ENCODE data around the gene BTN2A1. TPM values are rescaled to one million over a fixed set of nuclear protein-coding genes. Genes with fewer than 3 reads are reported as not detected.

Gene BTN2A1
- total and polyA plus RNA-seq, 10 of the 15 experiments (the other 5 are each of a cell fraction or from before 2014, with no cell fraction given) = 8.2 to 28.0 (median 15.8) TPM

DNA sequence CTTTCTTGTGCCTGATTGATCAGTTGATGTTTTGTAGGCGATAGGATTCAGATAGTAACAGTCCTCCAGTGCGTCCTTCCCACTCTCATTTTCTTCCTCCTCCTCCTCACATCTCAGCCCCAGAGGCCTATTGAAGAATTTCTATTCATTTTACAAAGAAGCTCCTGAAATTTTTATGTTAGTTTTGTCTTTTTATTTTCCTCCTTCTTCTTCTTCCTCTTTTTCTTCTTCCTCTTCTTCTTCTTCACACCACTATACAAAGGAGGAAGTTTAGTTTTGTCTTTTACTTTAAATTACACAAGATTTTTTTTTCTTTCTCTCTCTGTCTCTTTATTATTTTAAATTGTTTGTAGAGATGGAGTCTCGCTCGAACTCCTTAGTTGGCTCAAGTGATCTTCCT is 19.1 kb downstream of the BTN2A1 start:
- ChIA-PET SMC1A (ENCODE audit: uncharacterized antibody, unreplicated experiment) (interaction anchor here (0.7 to 2.0 kb wide), 12 partner anchors 8 to 136 kb away, joined by 3 to 11 read pairs (median 4); no protein-coding TSS in a partner anchor), CTCF (interaction anchor here (1.1 to 1.5 kb wide), 3 partner anchors 93 to 702 kb away, joined by 3 to 4 read pairs (median 3); no protein-coding TSS in a partner anchor), RAD21 (ENCODE audit: unreplicated experiment) (interaction anchor here (1.0 kb wide), 1 partner anchor 111 kb away, joined by 3 read pairs; no protein-coding TSS in a partner anchor), POLR2A (interaction anchor here (1.4 to 5.1 kb wide), 2 partner anchors 13 to 31 kb away, joined by 9 to 38 read pairs; no protein-coding TSS in a partner anchor)
- TF ChIP-seq FOS (IDR thresholded peaks at IDR 0.05; ENCODE audit: borderline replicate concordance, extremely low read depth, insufficient read length) (no peak), SUPT20H (IDR thresholded peaks at IDR 0.05; ENCODE audit: borderline replicate concordance, control insufficient read depth, low read depth, low read length) (no peak), CBX5 (IDR thresholded peaks at IDR 0.05; ENCODE audit: low read depth) (no peak), CHD1 (IDR thresholded peaks at IDR 0.05; ENCODE audit: low read depth, low read length) (no peak)
- TF ChIP-seq, protein P1, sequence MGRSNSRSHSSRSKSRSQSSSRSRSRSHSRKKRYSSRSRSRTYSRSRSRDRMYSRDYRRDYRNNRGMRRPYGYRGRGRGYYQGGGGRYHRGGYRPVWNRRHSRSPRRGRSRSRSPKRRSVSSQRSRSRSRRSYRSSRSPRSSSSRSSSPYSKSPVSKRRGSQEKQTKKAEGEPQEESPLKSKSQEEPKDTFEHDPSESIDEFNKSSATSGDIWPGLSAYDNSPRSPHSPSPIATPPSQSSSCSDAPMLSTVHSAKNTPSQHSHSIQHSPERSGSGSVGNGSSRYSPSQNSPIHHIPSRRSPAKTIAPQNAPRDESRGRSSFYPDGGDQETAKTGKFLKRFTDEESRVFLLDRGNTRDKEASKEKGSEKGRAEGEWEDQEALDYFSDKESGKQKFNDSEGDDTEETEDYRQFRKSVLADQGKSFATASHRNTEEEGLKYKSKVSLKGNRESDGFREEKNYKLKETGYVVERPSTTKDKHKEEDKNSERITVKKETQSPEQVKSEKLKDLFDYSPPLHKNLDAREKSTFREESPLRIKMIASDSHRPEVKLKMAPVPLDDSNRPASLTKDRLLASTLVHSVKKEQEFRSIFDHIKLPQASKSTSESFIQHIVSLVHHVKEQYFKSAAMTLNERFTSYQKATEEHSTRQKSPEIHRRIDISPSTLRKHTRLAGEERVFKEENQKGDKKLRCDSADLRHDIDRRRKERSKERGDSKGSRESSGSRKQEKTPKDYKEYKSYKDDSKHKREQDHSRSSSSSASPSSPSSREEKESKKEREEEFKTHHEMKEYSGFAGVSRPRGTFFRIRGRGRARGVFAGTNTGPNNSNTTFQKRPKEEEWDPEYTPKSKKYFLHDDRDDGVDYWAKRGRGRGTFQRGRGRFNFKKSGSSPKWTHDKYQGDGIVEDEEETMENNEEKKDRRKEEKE (IDR thresholded peaks at IDR 0.05) = no peak
- no peaks in the 10 kb centered on the region for H4K20me1 ChIP-seq (ENCODE audit: control insufficient read depth, insufficient read depth)
- ATAC-seq = no peak
- no TSS peak for BruUV-seq (replicated peaks)
- no peak for FAIRE-seq
- no peak overlapping the region for H2AFZ ChIP-seq (ENCODE audit: control insufficient read depth, low read depth, low read length)
- H3K4me2 ChIP-seq (ENCODE audit: control insufficient read depth, insufficient read depth) = peak overlapping the region; percentile 19; the same call in 1 of the 2 replicates
- intact Hi-C loops (cut with micrococcal nuclease; ENCODE audit: unreplicated experiment) (no loop called here), in situ Hi-C loops (cut with MboI) (no loop called here)
- no peaks in the 10 kb centered on the region for H3K27me3 ChIP-seq (replicated peaks in 1 of 2; ENCODE audit: control insufficient read depth in 2 of 2, insufficient read depth in 2 of 2, low read length in 1 of 2)
- no peak overlapping the region; the same call in 1 of the 2 replicates for H3K9ac ChIP-seq (ENCODE audit: control insufficient read depth, insufficient read depth, low read length)
- peaks cover 28% of the 10 kb centered on the region for H3K4me1 ChIP-seq (ENCODE audit: control insufficient read depth, insufficient read depth, low read length)
- WGBS (ENCODE audit: insufficient coverage, insufficient replicate concordance, low lambda C conversion rate, missing lambda C conversion rate) = 93% methylated on average over 4 of the region's 4 CpGs
- H3K36me3 ChIP-seq (ENCODE audit: control insufficient read depth in 2 of 2, insufficient read depth in 2 of 2, low read length in 1 of 2) = no peaks in the 10 kb centered on the region
- DNase-seq (ENCODE audit: low read depth, low spot score) = no peak
- H3K4me3 ChIP-seq = no peak overlapping the region
- H3K9me3 ChIP-seq (replicated peaks; ENCODE audit: control insufficient read depth, insufficient read depth, low read length) = peaks cover 5% of the 10 kb centered on the region; the same call in 2 of the 3 replicates
- H3K79me2 ChIP-seq (ENCODE audit: control insufficient read depth, insufficient read depth, low read length) = peaks cover 13% of the 10 kb centered on the region
- H3K27ac ChIP-seq (ENCODE audit: control insufficient read depth, insufficient read depth) = no peak overlapping the region

All from GM12878 (cell line).